GM21723 (cell line): ENCODE measurements around the gene KCNQ1.

ENCODE experiments used
- ATAC-seq: cut with Tn5 transposase; IDR thresholded peaks from one replicate; pipeline ENCODE4 v1.9.1; 2021; ENCODE audit warnings: mild to moderate bottlenecking, moderate library complexity; ENCODE audit not compliant: unreplicated experiment

Gene KCNQ1

GRCh38 chr11:2443406-2443805, 1.4 kb upstream of the KCNQ1 start:
- no peak for ATAC-seq

DNA sequence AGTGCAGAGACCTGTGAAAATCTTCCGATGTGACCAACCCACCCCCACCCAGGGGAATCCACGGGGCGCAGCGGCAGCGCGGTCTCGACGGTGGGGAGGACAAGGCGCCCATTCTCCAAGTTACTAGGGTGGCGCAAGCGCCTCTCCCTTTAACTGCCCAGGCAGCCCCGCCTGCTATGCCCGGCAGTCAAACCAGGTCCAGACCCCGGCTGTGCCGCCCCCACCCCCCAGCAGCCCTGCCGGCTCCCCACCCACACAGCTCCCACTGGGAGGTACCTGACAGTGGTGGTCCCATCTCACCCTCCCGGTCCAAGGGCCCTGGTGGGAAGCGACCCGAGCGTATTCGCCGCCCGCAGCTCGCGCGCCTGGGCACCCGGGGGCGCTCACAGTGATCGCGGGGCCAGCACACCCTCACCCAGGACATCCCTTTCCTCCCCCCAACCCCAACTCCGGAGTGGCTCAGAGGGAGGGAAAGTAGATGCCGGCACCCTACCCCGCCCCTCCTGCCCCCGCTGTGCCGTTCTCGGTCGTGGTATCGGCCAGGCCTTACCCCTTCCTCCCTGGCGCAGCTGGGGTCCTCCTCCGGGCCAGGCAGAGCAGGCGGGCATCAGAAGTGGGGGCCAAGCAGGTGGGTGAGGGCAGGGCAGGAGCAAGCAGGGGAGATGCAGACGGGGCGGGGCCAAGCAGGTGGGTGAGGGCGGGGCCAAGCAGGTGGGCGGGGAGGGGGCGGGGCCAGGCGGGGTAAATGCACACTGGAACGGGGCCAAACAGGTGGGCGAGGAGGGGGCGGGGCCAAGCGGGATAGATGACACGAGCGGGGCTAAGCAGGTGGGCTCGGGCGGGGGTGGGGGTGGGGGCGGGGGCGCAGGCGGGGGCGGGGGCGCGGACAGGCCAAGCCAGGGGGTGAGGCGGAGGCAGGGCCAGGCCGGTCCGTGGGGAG, 657 bp upstream of the KCNQ1 start, which contains the start of gene TRPM5:
Gene TRPM5 (minus strand): TSS at position 634 of the 940 bp plus-strand sequence. CDS start 21,478 bp downstream, outside the sequence.
- ATAC-seq = no peak

DNA sequence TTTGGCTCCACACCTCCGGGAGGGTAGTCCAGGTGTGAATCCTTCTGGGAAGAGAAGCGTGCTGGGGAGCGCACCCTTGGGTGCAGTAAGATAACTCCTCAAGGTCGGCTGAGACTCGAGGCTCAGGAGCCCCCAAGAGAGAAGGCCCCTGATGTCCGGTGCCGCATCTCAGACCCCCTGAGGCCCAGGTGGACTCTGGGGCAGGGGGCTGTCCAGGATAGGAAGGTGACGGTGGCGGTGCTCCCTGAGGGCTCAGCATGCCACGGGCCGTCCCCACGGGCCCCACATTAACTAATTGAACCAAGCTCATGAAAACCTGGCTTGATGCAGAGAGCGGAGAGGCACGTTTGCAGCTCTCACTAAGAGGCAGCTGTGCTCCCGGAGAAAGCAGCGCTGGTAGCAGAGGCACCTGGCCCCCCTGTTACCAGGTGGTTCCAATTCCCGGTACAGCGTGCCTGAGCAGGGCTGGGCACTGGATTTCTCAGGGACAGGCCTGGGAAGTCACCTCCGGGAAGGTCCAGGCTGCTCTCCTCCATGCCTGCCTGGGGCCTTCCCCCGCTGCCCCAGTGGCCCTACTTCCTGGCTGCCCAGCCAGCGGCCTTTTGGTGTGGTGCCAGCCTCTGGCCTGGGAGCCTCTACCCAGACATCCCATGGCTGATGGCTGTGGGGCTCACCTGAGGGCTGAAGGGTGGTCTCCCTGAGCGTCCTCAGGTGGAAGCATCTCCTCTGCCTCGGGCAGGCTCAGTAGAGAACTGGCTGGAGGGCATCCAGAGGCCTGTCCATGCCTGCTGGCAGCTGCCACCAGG, 1.1 kb downstream of the KCNQ1 start:
- ATAC-seq = no peak

DNA sequence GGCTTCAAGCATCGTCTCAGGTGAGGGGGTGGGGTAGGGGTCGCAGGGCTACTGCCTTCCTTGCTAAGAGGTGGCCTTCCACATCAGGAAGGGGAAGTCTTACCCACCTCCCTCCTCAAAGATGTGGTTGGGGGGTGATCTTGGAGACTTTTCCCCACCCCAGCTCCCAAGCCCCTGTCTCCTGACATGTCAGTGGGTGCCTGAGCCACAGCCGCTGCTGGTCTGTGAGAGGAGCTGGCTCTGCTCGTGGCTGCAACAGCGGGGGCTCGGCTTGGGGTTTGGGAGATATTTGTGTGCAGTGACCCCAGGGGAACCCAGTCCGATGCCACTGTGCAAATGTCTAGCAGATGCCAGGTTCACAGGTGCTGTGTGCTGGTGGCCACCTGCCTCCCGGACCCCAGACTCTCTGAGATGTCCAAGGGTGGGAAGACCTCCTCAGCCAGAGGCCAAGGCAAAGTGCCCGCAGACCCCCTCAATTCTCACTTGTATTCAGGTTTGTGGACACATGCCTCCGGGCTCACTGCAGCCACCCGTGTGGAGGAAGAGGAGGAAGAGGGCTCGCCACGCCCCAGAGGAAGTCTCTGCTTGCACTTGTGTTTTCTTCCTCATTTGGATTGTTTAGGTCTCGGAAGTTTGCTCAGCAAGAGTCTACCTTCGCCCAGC, 1.9 kb downstream of the KCNQ1 start:
- no peak for ATAC-seq

DNA sequence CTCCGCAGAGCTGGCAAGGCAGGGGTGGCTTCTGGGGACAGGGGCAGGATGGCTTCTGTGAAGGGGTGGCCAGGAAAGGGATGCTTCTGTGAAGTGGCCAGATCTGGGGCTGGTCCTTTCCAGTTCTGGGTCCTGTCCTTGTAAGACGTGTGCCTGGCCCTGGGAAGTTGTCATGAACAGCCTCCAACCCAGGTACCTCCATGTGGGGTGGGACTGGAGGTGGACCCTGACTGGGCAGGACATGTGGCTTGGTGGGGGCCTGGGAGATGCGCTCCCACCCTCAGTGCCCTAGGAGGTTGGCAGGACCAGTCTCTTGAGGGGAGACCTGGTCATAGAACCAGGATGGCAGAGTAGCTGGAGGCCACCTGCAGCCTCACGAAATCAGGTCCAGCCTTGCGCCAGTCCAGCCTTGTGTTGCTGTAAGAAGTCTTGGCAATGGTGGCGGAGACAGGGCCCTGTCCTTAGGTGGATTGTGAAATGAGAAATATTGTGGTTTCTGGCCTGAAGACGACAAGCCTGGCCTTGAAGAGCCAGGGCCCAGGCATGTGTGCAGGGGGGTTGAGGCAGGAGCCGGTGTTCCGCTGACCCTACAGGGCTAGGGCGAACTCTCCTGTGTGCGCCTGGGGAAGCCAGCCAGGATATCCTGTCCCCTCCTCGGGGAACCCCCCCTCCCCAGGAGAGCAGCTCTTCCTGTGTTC, 2.6 kb downstream of the KCNQ1 start:
- no peak for ATAC-seq

- ATAC-seq = no peak
Observed at GRCh38 chr11:2447951-2448650, 3.3 kb downstream of the KCNQ1 start.

DNA sequence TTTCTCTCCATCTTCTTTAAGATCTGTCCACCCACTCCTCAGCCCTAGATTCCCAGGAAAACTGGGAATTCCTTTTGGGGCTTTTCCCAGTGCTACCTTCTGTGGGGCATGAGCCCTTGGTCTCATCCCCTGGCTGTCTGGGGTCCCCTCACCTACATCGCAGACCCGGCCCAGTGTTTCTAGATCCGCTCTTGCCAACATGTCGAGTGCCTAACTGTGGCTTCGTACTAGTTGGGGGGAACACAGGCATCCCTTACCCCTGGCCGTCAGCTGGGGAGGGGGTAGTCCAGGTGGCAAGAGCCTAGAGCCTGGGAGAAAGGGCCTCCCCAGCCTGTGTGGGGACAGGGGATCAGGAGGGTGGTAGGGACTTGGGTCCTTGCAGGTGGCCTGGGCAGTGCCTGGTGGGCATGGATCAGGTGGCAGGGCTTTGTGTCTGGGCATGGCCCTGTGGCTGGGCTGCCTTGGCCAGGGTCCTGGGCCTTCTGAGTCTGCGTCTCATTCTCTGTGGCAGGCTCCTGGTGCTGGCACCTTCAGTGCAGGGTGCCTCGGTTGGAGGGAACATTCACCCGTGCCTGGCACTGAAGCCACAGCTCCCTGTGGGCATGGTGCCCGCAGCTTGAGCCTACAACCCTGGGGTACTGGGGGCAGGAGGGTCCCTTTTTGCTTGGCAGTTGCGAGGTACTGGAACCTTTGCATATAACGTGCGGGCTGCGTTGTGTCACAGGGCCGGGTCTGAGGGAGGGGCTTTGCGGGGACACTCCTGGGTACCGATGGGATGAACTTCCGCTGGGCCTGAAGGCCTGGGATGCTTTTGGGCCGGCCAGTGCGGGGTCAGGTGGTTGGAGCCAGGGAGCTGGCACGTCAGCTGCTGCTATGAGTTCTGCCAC, 4.1 kb downstream of the KCNQ1 start:
- ATAC-seq = no peak

GRCh38 chr11:2449548-2450320, 4.9 kb downstream of the KCNQ1 start:
- no peak for ATAC-seq

DNA sequence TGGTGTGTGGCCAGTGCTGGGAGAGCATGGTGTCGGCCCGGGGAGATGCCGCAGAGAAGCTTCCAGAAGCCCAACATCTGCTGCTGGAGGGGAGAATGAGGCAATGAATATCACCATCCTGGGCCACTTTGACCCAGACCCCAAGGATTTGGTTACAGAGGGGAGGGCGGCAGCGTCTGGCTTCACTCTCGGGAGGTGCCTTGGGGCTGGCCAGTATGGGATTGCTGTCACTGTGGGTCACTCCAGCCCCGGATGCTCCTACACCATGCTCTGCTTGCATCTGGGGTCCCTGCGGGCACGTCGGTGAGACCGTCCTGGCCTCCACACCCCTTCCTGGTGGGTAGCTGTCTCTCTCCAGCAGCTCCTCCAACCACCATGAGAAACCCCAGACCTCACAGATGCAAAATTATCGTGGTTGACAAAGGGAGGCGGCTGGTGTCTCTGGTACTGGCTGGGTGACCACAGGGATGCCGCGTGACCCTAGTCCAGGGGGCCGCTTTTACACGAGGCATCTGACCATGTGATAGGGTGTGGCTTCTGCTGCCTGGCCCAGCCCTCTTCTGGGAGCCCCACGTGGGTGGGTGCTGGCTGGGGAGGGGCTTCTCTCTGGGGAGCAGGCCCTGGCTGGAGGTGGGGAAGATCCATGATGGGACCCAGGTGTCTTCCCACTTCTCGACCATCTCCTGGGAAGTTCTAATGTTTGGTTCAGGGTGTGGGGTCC, 5.7 kb downstream of the KCNQ1 start:
- ATAC-seq = no peak

DNA sequence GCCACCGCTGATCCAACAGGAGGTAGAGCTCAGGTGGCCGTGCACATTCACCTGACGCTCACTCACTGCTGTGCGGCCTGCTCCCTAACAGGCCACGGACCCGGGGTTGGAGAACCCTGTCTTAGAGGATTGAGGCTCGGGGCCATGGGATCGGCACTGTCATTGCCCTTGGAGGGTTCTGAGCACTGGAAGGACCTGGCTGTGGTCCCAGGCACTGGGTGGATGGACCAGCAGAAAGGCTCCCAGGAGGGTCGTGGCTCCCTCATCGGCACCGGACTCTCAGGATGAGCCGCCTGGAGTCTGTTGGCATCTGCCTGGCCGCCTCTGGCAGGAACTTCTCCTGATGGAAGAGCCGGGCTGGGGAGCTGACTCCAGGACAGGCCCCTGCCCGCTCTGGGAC, 6.5 kb downstream of the KCNQ1 start:
- ATAC-seq = no peak

GRCh38 chr11:2451916-2452315, 7.1 kb downstream of the KCNQ1 start:
- ATAC-seq = no peak

DNA sequence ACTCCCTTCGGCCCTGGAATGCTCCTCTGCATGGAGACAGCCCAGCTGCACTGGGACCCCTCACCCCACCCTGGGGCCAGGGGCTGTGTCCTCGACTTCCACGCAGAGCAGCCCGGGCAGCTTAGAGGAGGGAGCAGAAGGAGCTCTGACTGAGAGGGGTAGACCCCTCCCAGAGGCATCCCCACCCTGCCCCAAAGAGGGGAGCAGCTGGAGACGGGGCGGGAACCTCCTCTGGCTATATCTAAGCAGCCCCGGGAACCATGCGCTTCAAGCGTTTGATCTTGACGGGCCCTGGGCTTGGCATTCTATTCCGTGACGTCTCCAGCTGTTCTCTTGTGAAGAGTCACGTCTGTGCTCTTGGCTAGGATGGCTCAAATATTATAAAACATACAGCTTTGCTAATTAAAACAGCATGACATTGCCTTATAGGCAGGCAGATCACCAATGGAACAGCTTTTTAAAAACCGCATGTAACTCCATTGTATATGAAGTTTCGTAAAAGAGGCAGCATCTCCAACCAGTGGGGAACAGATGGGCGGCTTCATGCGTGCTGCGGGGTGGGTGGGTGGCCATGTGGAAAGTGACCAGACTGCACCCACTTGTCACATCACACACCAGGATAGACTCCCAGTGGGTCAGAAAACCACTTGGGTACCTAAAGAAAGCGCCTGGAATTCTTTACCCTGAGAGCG, 7.7 kb downstream of the KCNQ1 start:
- no peak for ATAC-seq

DNA sequence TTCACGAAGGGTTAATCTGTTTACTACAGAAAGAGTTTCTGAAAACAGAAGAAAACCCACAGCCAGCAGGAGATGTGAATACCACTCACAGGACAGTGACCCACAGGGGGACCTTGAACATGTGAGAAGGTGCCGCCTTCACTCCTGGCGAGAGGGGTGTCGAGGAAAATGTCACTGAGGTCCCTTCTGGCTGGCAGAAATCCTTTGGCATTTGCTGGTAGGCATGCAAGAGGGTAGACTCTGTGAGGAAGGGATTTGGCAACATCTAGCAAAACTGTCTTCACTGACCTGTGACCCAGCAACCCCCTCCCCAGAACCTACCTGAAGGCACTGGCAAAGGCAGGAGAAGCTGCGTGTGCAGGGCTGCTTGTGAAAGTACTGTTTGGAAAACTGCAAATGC, 8.6 kb downstream of the KCNQ1 start:
- ATAC-seq = no peak

- no peak for ATAC-seq
Observed at GRCh38 chr11:2458321-2458720, 13.5 kb downstream of the KCNQ1 start.

DNA sequence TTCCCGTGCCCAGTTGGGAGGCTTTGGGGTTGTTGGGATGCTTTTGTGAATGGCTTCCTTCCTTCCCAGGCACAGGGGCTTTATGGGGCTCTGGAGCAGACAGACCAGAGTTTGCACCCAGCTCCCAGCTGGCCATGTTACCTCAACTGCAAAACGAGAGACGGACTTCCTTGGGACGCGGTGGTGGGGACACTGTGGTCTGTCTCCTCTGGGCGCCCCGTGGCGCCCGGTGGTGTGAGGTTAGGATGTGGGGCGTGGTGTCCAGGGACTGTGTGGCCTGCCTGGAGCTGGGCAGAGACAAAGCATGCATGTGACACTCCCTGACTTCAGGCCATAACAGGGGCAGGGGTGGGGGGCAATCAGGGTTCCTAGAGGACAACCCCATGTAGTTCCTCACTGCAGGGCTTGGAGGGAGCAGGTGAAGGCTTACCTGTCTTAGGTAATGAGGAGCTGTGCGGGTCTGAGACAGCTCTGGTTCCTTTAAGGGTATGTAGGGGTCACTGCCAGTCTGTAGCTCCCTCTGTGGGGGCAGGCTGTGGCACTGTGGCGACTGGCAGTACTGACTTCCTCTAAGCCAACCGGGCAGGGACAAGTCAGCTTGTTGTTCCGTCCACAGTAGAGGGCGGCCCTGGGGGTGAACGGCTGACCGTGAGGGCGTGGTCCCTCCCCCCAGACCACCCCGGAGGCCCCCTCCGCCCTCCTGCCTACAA, 14.4 kb downstream of the KCNQ1 start:
- no peak for ATAC-seq

- ATAC-seq = no peak
Observed at GRCh38 chr11:2459796-2460531, 15.2 kb downstream of the KCNQ1 start.
